Measurements from ENCODE around the gene MFN2.
"Not testable (repeated sequence)": the region's sequence is repeated elsewhere in the genome, so short reads cannot be mapped to it uniquely, and the experiment has no call there.

Gene MFN2

DNA sequence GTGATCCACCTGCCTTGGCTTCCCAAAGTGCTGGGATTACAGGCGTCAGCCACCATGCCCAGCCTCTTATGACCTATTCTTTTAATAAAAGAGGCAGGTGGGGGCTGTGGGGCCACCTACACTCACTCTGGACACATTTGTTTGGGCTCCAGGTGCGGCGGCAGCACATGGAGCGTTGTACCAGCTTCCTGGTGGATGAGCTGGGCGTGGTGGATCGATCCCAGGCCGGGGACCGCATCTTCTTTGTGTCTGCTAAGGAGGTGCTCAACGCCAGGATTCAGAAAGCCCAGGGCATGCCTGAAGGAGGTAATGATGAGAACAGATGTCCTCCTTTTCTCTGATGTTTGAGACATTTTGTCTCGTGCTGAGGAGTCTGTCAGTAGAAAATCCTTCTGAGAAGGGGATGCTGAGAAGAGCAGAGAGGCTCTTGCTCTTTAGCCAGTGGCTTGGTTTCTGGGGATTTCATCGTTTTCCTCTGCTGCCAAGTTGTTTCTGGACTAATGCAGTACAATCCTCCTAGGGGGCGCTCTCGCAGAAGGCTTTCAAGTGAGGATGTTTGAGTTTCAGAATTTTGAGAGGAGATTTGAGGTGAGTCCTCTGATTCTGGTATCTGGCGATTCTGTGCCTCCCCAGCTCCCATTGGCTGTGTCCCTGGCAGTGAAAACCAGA lies 21.1 kb downstream of the MFN2 start:
- no peak for DNase-seq

DNA sequence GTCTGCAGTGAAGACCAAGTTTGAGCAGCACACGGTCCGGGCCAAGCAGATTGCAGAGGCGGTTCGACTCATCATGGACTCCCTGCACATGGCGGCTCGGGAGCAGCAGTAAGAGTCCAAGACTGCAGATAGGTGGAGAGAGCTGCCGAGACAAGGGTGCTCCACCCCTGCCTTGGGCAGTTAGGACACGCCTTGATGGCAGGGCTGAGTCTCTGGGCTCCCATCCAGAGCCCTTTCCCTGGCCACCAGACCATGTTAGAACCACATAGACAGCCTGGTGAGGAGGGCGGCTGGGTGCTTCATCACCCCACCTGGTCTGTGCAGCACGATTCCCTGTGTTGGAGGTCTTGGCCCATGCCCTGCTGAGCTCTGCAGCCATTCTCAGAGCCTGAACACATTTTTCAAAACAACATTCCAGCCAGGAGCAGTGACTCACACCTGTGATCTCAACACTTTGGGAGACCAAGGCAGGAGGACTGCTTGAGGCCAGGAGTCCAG lies 21.8 kb downstream of the MFN2 start:
- DNase-seq = no peak

DNA sequence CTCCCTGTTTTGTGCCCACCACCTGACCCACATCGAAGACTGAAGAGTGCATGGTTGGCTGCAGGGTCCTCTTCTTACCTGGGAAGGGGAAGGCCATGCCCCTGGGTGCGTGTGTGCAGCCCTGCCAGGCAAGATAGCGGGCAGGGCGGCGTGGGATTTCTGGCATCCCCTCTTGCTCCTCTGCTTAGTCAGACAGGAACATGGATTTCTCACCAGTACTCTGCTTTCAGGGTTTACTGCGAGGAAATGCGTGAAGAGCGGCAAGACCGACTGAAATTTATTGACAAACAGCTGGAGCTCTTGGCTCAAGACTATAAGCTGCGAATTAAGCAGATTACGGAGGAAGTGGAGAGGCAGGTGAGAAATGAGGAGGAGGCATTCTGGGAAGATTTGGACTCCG lies 23.5 kb downstream of the MFN2 start:
- DNase-seq = no peak

DNA sequence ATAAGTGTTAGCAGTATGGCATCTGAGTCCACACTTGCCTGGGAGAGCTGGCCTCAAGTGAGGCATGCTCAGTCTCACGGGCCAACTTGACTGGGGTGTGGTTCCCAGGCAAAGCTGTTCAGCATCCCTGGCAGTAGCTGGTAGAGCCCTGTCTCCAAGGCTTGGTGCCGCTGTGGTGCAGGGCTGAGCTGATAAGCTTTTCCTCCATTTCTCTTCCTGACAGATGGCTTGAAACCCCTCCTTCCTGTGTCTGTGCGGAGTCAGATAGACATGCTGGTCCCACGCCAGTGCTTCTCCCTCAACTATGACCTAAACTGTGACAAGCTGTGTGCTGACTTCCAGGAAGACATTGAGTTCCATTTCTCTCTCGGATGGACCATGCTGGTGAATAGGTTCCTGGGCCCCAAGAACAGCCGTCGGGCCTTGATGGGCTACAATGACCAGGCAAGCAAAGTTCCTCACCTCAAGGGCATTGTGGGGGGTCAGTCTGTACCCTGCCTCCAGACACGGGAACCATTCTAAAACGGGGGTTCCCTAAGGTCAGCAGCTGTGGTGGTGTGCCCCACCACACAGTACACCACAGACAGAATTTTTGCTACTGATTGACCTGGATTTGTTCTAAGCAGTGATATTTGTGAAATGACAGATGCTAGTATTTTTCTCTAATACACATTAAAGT lies 25.4 kb downstream of the MFN2 start:
- no peak for DNase-seq

DNA sequence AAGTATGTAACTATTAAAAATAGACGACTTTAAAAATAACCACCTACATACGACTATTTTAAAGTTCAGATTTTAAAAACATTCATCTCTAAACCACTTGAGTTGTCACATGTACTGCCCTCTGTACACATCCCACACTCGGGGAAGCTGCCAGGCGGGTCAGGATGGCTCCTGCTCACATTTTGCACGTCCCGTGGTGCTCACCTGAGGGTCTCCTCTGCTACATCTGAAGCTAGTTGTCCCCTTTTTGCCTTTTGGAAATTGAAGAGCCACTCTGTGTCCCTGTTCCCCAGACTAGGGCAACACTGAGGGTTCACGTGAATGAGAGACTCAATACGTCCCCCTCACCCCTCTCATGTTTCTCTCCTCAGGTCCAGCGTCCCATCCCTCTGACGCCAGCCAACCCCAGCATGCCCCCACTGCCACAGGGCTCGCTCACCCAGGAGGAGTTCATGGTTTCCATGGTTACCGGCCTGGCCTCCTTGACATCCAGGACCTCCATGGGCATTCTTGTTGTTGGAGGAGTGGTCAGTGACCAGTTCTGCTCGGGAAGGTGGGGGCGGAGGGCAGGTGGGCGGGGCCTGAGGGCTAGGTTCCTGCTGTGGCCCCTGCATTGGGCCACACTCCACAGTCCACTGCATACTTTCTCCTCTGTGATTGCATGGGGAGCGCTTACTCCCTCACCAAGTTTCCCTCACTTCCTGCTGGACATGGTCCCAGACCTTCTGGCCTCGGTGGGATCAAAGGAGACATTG lies 26.1 kb downstream of the MFN2 start:
- DNase-seq = no peak

DNA sequence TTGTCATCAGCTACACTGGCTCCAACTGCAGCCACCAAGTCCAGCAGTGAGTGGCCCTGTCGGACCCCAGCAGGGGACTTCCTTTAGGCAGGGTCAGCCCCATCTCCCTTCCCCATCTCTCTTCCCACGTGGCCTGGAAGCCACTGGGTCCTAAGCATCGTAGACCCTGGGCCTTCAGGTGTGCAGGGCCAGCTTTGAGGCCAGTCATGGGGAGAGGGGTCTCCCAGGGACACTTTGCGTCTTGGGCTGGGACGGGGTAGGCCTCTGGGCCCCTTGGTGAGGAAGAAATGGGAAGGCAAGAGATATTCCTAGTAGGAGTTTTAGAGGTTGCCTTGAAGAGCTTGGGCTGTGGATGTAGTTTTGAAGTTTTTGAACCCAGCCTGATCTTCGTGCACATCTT lies 27.0 kb downstream of the MFN2 start:
- no peak for DNase-seq

DNA sequence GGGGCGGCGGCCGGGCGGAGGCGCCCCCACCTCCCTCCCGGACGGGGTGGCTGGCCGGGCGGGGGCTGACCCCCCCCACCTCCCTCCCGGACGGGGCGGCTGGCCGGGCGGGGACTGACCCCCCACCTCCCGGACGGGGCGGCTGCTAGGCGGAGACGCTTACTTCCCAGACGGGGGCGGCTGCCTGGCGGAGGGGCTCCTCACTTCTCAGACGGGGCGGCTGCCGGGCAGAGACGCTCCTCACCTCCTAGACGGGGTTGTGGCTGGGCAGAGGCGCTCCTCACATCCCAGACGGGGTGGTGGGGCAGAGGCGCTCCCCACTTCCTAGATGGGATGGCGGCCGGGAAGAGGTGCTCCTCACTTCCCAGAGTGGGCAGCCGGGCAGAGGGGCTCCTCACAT lies 28.1 kb downstream of the MFN2 start:
- DNase-seq = not testable (repeated sequence)

DNA sequence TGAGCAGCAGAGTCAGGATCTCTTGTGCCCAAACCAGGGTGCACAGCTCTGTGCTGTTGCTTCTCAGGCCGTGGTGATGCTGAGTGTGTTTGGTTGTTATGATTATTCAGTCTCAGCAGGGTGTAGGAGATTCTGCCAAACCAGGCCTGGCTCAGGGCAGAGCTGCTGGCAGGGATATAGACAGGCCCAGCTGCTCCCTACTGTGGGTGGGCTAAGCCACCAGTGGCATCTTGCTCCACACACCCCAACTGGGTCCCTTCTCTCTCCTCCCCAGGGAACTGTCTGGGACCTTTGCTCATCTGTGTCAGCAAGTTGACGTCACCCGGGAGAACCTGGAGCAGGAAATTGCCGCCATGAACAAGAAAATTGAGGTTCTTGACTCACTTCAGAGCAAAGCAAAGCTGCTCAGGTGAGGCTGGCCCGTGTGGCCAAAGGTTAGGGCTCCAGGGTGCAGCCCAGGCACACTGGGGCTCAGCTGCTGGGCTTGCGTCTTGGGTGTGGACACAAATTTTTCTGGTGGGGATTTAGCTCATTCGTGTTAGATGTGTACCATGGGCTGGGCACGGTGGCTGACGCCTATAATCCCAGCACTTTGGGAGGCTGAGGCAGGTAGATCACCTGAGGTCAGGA lies 29.2 kb downstream of the MFN2 start:
- DNase-seq = no peak

DNA sequence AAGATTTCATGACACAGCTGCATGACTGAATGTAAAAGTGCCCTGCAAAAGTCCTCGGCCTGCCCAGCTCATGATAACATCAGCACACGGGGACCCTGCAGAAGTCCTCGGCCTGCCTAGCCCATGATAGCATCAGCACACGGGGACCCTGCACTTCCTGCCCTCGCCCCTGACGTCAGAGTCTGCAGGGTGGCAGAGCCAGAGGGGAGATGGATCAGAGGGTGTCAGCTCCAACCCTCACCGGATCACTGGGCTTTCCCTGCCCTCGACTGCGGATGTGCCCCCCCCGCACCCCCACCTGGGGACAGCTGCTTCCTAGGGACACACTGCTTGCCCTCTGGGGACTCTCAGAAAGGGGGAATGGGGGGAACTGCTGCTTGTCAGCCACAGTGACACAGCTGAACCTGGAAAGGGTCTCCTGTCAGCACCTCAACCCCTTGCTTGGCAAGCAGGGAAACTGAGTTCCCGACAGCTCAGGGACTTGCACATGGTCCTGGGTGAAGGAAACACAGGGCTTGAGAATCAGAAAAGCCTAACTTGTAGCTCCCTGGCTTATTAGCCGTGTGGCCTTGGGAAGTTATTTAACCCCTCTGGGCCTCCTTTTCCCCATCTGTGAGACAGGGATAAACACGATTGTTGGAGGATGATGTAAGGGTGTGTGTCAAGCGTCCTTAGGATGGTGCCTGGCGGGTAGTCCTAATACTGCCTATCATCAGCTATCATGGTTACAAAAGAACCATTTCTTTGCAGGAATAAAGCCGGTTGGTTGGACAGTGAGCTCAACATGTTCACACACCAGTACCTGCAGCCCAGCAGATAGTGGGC lies 30.7 kb downstream of the MFN2 start:
- no peak for DNase-seq

DNA sequence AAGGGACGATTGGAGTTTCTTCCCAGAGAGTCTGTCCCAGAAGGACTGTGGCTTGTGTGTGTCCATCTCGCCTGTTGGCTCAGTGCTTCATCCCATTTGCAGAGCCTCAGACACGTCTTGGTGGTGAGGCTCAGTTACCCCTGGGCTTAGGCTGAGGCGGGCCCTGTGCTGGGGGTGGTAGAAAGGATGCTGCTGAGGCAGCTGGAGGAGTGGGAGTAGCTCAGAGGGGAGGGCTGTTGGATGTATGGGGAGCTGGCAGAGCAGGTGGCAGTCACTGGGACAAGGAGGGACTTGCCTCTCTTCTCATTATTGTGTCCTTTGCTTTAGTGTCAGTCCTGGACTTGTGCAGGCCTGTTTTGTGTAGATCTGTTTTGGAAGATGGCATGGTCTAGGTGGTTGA lies 31.8 kb downstream of the MFN2 start:
- no peak for DNase-seq

DNA sequence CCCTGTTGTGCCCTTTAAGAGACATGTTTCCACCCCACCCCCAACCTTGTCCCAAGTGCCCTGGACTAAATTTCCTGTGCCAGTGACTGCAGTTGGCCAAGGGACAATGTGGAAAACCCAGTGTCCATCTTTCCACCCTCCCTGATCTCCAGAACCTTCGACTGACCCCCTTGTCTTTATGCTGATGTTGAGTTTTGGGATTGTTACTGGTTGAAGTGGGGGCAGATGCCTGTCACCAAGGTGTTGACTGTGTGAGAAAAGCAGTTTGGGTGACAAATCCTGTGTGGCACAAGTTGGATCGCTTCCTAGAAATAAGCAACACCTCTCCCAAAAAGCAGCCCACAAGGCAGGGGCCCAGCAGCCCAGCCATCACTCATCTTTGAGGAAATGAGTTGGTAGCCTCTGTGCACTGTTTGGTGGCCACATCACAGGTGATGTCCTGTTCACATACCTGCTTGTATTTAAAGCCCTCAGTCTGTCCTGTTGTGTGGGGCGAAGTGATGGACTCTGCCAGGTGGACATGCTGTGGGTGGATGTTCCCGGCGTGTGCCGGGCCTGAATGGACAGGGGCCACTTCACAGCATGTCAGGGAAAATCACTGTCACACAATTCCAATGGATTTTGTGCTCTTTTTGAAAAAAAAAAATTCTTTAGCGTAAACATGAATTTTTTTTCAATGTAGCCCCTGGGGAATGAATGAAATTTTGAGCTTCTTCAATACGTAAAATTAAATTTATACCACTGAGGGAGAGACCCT lies 32.5 kb downstream of the MFN2 start:
- no peak for DNase-seq

DNA sequence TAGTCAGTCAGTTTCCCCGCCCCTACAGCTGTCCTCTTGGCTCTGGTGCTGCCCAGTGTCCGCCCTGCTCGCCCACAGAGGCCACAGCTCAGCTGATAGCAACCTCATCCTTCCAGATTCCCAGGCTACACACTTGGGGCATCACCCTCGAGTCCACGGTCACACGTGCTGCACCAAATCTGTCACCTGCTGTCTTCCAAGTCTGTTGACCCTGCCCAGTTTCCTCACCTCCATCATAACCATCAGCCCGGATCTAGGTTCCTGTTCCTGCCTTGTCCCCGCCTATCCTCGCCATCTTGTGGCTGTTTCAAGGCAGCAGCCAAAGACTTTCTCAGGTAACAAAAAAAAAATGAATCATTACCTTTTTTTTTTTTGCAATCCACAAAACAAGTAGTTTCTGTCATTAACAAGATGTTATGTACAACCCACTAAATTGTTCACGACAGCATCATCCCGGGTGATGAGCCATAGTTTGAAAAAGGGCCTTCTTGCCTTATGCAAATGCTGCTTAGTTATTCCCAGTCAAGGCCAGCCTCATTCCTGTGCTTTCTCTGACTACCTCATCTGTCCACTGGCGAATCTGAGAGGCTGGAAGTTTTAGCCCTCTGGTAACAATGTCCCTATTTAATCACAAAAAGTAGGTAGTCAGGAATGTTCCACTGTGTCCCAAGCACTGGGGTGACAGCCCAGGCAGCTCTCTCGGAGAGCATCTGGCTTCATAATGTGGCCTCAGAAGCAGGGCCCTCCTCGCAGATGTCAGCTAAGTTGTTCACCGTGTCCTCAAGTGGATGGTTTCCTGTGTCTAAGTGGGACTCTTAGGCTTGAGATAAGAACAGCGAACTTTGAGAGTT lies 34.1 kb downstream of the MFN2 start:
- DNase-seq = no peak

DNA sequence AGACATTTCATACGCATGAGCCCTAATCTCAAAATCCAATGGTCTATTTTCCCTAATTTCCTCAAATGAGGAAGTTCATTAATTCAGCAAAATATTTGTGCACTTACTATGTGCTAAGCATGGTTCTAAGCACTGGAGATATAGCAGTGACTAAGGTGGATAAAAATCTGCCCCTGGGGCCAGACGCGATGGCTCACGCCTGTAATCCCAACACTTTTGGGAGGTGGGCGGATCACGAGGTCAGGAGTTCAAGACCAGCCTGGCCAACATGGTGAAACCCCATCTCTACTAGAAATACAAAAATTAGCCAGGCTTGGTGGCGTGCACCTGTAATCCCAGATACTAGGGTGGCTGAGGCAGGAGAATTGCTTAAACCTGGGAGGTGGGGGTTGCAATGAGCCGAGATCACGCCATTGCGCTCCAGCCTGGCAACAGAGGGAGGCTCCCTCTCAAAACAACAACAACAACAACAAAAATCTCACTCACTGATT lies 34.8 kb downstream of the MFN2 start:
- DNase-seq = no peak

DNA sequence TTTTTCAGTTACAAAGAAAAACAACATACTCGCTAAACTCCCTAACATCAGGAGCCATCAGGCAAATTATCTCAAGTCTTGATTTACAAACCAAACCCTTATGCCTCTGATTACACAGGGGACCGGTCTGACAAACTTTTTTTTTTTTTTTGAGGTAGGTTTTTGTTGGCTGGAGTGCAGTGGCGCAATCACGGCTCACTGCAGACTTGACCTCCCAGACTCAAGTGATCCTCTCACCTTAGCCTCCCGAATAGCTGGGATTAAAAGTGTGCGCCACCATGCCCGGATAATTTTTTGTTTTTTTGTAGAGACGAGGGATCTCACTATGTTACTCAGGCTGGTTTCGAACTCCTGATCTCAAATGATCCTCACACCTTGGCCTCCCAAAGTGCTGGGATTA lies 35.3 kb downstream of the MFN2 start:
- no peak for DNase-seq

DNA sequence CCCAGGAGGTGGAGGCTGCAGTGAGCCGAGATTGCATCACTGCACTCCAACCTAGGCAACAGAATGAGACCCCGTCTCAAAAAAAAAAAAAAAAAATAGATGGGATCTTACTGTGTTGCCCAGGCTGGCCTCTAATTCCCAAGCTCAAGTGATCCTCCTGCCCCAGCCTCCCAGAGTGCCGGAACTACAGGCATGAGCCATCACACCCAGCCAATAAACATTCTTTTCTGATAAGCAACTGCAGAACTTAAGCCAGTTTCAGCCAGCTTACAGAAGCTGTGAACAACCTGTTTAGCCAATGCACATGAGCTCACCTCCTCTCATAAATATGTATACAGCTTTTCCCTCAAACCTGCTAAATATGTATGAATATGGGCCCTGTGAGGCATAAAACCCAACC lies 35.9 kb downstream of the MFN2 start:
- DNase-seq = no peak

DNA sequence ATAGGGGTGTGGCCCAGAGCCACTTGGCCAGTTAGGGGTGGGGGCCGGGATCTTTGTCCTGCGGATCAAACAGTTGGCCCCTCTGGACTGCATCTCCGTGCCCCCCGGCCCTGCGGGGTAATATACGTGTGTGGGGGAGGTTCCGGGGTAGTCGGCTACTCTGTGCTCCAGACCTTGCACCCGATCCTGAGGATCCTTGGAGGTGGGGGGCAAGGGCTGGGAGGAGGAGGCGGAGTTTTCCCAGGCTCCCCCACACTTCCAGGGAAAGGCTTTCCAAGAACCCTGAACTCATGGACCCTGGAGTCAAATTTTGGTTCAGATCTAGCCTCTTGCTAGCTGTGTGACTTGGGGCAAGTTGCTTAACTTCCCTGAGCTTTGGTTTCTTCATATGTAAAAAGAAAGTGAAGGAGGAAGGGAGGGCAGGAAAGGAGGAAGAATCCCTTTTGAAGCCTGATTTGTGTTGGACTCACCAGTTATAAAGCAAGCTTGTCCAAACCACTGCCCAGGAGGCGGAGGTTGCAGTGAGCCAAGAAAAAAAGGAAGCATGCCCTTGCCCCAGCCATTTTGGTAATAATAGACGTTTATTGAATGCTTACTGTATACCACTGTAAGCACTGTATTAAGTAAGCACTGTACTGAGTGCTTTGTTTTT lies 39.7 kb downstream of the MFN2 start:
- DNase-seq = no peak

DNA sequence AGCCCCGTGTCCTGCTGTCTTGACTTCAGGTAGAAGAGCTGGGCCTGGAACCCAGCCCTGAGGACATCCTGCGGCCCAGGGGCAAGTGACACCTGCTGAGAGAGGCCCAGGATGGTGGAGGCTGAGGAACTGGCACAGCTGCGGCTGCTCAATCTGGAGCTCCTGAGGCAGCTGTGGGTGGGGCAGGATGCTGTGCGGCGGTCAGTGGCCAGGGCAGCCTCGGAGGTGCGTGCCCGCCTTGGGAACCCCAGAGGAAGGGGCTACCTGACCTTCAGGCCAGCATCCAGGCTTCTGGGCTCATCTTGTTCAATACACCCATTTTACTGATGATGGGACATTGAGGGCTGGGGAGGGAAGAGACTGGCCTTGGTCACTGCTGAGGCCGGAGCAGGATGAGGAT lies 41.4 kb downstream of the MFN2 start:
- no peak for DNase-seq

DNA sequence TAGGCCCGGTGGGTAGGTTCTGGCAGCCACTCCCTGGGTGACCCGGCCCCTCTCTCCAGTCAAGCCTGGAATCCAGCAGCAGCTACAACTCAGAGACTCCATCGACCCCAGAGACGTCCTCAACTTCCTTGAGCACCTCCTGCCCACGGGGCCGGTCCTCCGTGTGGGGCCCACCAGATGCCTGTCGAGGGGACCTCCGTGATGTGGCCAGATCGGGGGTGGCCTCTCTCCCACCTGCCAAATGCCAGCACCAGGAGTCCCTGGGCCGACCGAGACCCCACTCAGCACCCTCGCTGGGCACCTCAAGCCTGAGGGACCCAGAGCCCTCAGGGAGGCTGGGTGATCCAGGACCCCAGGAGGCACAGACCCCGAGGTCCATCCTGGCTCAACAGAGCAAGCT lies 41.8 kb downstream of the MFN2 start:
- DNase-seq = no peak

DNA sequence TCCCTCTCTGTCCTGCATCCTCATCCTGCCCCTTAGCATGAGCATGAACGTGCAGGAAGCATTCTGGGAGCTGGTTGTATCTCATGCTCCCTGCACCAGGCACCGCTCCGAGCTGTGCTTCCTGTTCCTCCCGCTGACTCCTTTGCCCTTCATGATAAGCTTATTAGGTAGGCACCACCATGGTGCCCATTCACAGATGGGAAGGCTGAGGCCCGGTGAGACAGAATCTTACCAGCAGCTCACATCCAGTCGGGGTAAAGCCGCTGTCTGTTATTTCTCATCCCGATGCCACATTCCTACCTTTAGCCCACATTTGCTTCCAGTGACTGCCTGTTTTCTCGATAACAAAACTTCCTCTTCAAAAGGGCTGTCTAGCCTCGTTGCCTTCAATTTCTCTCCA lies 46.3 kb downstream of the MFN2 start:
- no peak for DNase-seq

DNA sequence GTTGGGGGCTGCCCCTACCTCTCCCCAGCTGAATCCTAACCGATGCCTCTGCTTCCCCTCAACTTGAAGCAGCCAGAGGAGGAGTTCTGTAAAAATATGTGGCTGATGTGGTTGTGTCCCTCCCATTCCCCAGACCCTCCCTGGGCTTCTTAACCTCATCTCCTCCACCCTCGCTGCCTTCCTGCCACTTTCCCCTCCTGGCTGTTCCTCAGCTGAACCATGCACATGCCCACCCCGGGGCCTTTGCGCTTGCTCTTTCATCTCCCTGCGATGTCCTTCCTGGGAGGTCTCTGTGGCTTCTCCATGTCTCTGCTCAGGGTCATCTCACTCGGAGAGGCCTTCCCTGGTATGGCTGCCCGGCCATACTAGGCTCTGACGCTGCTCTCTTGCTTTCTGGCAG lies 48.0 kb downstream of the MFN2 start:
- no peak for DNase-seq
